ENCODE data around the gene PDE4D.

Gene PDE4D

DNA sequence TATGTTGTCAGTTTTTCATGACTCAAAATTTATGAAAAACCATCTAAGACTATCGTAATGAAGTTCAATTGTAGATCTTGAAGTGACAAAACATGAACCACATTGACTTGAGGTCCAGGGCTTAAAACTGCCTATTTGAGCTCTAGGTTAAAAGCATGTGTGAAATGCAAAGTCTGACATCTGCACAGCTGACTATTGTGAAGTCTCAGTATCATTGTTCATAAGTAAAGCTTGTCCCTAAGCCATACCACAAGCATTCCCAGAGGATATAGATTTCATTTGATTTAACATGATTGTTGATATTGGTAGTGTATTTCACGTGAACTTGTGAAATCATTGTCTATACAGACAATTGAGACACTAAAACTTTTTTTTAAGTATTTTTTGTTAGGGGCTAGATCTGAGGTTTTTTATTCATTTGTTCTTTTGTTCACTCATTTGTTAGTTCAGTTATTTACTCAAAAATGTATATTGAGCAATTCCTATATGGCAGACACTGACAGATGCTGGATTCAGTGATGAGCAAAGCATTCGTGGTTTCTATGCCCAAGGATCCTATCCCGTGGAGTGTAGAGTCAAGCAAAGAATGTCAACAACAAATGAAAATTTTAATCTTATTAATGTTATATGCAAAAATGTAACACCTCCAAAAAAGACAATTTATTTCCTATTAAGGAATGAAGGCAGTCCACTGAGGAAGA lies 825.4 kb downstream of the PDE4D start:
- TF ChIP-seq, protein P1, sequence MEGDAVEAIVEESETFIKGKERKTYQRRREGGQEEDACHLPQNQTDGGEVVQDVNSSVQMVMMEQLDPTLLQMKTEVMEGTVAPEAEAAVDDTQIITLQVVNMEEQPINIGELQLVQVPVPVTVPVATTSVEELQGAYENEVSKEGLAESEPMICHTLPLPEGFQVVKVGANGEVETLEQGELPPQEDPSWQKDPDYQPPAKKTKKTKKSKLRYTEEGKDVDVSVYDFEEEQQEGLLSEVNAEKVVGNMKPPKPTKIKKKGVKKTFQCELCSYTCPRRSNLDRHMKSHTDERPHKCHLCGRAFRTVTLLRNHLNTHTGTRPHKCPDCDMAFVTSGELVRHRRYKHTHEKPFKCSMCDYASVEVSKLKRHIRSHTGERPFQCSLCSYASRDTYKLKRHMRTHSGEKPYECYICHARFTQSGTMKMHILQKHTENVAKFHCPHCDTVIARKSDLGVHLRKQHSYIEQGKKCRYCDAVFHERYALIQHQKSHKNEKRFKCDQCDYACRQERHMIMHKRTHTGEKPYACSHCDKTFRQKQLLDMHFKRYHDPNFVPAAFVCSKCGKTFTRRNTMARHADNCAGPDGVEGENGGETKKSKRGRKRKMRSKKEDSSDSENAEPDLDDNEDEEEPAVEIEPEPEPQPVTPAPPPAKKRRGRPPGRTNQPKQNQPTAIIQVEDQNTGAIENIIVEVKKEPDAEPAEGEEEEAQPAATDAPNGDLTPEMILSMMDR (IDR thresholded peaks at IDR 0.05; ENCODE audit: insufficient read depth, low read length, poor library complexity, severe bottlenecking): no peak

DNA sequence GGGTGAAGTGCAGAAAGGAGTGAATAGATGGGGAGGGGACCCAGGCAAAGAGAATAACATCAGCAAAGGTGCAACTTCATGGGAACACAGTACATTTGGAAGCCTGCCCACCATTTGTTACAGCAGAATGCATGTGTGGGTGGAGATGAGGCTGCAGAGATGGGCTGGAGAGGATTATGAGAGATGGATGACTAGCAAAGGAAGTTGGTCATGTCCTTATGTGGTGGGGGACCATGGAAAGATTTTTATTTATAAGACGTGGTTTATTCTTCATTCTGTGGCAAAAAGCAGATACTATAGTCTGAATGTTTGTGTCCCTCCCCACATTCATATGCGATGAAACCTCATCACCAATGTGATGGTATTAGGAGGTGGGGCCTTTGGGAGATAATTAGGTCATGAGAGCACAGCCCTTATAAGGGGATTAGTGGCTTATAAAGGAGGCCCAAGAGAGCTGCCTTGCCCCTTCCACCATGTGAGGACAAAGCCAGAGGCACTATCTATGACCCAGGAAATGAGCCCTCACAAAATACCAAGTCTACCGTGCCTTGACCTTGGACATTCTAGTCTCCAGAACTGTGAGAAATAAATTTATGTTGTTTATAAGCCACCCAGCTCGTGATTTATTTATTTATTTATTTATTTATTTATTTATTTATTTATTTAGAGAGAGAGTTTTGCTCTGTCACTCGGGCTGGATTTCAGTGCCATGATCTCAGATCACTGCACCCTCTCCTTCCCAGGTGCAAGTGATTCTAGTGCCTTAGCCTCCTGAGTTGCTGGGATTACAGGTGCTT lies 827.0 kb downstream of the PDE4D start:
- TF ChIP-seq, protein P1 (IDR thresholded peaks at IDR 0.05; ENCODE audit: insufficient read depth, low read length, poor library complexity, severe bottlenecking): no peak
- DNase-seq (ENCODE audit: extremely low read depth, insufficient read length): no peak
- H3K27me3 ChIP-seq (replicated peaks; ENCODE audit: control insufficient read depth, insufficient read depth, low read length): no peaks in the 10 kb centered on the region
- H3K4me3 ChIP-seq (replicated peaks; ENCODE audit: low read depth, low read length): no peak overlapping the region
- H3K36me3 ChIP-seq (ENCODE audit: control insufficient read depth, insufficient read depth, low read length): no peaks in the 10 kb centered on the region

More for the DNA sequence above, 825.4 kb downstream of the PDE4D start:
- Histone ChIP-seq H3K4me3 (replicated peaks; ENCODE audit: low read depth, low read length) (no peak overlapping the region), H3K27me3 (replicated peaks; ENCODE audit: control insufficient read depth, insufficient read depth, low read length) (no peaks in the 10 kb centered on the region), H3K36me3 (ENCODE audit: control insufficient read depth, insufficient read depth, low read length) (no peaks in the 10 kb centered on the region)
- no peak for DNase-seq (ENCODE audit: extremely low read depth, insufficient read length)

DNA sequence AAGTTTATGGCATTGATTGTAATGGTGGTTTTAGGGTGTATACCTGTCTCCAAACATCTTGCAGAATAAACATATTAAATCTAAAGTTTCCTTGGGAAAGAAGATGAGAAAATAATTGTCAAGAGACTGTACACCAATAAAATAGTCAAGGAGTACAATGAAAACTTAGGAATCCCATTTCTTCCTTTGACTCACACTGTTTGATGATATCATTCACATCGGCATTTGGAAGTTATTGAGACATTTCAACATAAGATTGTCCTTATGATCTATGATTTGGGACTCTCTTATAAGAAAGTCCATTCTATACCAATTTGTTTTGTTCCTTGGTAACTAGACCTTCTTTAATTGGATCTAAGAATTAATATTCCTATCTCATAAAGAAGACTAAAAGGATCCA lies 828.0 kb downstream of the PDE4D start:
- no peaks in the 10 kb centered on the region for H3K27me3 ChIP-seq (replicated peaks; ENCODE audit: control insufficient read depth, insufficient read depth, low read length)
- TF ChIP-seq, protein P1 (IDR thresholded peaks at IDR 0.05; ENCODE audit: insufficient read depth, low read length, poor library complexity, severe bottlenecking): no peak
- no peak overlapping the region for H3K4me3 ChIP-seq (replicated peaks; ENCODE audit: low read depth, low read length)
- H3K36me3 ChIP-seq (ENCODE audit: control insufficient read depth, insufficient read depth, low read length): no peaks in the 10 kb centered on the region
- DNase-seq (ENCODE audit: extremely low read depth, insufficient read length): no peak

DNA sequence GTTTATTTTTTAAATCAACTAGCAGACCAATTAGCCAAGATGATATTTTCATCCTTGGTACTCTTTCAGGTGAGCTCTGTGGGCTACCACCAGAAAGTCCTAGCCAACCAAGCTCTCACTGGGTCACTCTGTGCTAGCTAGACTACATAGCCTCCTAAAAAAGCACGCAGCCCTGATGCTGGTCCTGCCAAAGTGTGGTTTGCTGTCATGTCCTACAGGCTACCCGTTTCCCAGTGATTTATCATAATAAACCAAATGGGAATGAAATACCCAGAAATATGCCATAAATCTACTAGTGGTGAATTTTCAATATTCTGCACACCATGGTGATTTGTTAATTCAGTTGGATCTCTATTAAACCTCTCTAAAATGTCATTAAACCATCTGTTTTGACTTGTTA lies 829.2 kb downstream of the PDE4D start:
- DNase-seq (ENCODE audit: extremely low read depth, insufficient read length): no peak
- H3K4me3 ChIP-seq (replicated peaks; ENCODE audit: low read depth, low read length): no peak overlapping the region
- TF ChIP-seq, protein P1 (IDR thresholded peaks at IDR 0.05; ENCODE audit: insufficient read depth, low read length, poor library complexity, severe bottlenecking): no peak
- no peaks in the 10 kb centered on the region for H3K36me3 ChIP-seq (ENCODE audit: control insufficient read depth, insufficient read depth, low read length)
- H3K27me3 ChIP-seq (replicated peaks; ENCODE audit: control insufficient read depth, insufficient read depth, low read length): no peaks in the 10 kb centered on the region

DNA sequence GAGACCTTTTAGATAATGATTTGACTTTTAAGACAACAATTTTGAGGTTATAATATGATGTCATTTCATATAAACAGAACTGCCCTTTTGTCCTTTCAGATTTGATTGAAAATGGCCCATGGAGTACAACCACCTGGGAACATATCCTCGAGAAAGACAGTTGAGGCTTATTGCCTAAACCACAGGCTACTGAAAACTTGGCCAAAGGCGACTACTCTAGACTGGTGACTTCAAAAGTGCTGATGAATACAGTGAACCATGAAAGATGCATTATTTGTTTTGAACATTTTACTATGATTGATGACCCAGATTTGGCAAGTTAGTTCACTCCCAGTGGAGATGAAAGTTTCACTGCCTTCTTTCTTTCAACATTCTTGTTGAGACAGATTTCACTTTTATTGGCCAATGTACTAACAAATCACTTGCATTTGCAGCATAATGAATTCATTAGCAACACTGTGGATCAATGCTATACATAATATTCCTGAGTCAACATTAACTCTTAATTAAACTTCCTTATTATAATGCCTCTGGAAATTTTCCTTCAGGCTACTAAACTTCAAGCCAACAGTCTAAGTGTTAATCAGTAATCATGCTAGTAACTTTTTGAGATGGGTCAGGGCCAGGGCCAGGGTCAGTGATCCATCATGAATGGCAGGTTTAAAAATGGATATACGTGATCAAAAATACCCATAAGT lies 830.4 kb downstream of the PDE4D start:
- TF ChIP-seq, protein P1 (IDR thresholded peaks at IDR 0.05; ENCODE audit: insufficient read depth, low read length, poor library complexity, severe bottlenecking): no peak
- Histone ChIP-seq H3K36me3 (ENCODE audit: control insufficient read depth, insufficient read depth, low read length) (no peaks in the 10 kb centered on the region), H3K27me3 (replicated peaks; ENCODE audit: control insufficient read depth, insufficient read depth, low read length) (no peaks in the 10 kb centered on the region), H3K4me3 (replicated peaks; ENCODE audit: low read depth, low read length) (no peak overlapping the region)
- no peak for DNase-seq (ENCODE audit: extremely low read depth, insufficient read length)
